Subcutaneous adipose tissue (tissue), 4 donors: ENCODE results near the gene SLC7A5. TPM values are rescaled to one million over a fixed set of nuclear protein-coding genes. Genes with fewer than 3 reads are reported as not detected.
"Not testable (repeated sequence)": the region's sequence is repeated elsewhere in the genome, so short reads cannot be mapped to it uniquely, and the experiment has no call there.

ENCODE experiments used
- total RNA-seq, 4 donors: library from RNA; depleted of rRNA; stranded (reverse); fragments of >200 nt; gene quantifications; one replicate each; pipeline ENCODE4 v1.1.0, GENCODE V29; 2016
- TF ChIP-seq, protein P1 (sequence below): fragments of 450-650 bp; IDR thresholded peaks from one replicate; pipeline ENCODE4 v1.5.1; 2016; ENCODE audit warnings: low read depth, mild to moderate bottlenecking, control low read depth, antibody characterized with exemption, moderate library complexity

The SLC7A5 gene
- 1 to 10 TPM in 2 of 4 donors, under 1 TPM in 2; 0.38 to 1.5 (median 1.2) TPM for total RNA-seq

GRCh38 chr16:87869061-87869878 lies at the start of gene SLC7A5:
SLC7A5 (minus strand) TSS chr16:87869507; CDS start chr16:87869422, 85 bp downstream.
- TF ChIP-seq, protein P1, sequence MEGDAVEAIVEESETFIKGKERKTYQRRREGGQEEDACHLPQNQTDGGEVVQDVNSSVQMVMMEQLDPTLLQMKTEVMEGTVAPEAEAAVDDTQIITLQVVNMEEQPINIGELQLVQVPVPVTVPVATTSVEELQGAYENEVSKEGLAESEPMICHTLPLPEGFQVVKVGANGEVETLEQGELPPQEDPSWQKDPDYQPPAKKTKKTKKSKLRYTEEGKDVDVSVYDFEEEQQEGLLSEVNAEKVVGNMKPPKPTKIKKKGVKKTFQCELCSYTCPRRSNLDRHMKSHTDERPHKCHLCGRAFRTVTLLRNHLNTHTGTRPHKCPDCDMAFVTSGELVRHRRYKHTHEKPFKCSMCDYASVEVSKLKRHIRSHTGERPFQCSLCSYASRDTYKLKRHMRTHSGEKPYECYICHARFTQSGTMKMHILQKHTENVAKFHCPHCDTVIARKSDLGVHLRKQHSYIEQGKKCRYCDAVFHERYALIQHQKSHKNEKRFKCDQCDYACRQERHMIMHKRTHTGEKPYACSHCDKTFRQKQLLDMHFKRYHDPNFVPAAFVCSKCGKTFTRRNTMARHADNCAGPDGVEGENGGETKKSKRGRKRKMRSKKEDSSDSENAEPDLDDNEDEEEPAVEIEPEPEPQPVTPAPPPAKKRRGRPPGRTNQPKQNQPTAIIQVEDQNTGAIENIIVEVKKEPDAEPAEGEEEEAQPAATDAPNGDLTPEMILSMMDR, result not testable (repeated sequence)

DNA sequence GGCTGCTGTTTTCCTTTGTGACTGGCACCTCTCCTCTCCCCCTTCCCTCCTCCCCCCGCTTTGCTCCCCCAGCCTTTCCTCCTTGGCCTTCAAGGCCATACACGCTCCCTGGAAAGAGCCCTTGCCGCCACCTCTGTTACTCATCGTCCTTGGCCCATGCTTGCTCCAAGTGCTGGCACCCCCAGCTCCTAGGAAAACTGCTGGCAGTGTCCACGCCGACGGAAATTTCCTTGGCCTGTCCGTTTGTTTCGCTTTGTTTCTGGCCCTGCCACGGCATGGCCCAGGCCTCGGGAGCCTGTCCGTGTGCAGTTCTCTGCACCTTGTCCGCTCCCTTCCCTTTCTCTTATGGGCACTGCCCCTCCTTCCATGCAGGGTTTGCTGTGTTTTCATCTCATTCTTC lies 49.0 kb upstream of the SLC7A5 start:
- TF ChIP-seq, protein P1, result no peak

DNA sequence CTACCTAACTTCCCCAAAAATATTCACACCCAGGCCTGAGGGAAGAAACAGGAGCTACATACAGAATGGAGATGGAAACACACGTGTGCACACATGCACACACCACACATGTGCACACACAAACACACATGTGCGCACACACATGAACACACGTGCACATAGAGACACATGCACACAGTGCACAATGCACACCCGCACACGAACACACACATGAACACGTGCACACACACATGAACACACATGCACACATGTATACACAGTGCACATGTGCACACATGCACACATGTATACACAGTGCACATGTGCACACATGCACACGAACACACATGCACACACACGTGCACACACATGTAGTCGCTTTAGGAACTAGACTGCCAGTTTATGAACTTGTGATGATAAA lies 48.2 kb upstream of the SLC7A5 start:
- TF ChIP-seq, protein P1, result no peak

DNA sequence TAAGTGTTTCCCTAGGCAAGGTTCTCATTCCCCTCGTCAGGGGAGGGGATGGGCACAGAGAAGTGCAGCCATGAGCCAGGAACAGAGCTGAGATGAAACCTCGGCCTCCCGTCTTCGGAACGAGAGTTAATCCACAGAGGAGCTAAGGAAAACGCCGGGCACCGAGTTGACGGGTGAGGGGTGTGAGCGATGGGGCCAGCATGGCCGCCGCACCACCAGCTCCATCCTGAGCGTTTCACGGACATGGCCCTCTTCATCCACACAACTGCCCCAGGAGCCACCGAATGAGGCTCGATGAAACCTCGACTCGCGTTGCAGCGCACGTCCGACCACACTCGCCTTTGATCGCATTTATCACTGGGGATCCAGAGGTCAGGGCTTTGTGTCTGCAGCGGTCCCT lies 45.5 kb upstream of the SLC7A5 start:
- TF ChIP-seq, protein P1, result no peak

GRCh38 chr16:87897521-87898505 lies 28.5 kb upstream of the SLC7A5 start:
- TF ChIP-seq, protein P1, result no peak

GRCh38 chr16:87895641-87896141 lies 26.4 kb upstream of the SLC7A5 start:
- TF ChIP-seq, protein P1, result no peak

DNA sequence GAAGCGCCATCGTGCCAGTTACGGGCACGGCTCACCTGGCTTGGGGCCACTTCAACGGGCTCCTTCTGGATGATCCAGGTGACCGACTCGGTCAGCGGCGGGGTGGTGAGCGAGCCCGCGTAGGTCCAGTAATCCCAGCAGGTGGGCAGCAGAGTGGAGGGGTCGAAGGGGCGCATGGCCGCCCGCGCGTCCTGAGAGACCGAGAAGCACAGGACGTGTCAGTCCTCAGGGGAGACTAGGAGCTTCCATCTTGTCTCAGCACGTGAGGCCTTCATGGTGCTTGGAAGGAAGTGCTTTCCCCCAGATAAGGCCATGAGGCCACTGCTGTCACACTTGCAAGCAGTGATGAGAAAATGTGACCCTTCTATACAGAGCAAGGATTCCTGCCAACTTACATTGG lies 22.5 kb upstream of the SLC7A5 start:
- TF ChIP-seq, protein P1, result no peak
